HCT116 (cell line): Measurements from ENCODE around the gene LGR6. TPM values are rescaled to one million over a fixed set of nuclear protein-coding genes. Genes with fewer than 3 reads are reported as not detected.

ENCODE experiments used
- ATAC-seq: fragments of 200-7000 bp; cut with Tn5 transposase; 2 replicates; pipeline ENCODE4 v1.9.1; 2020; ENCODE audit warnings: mild to moderate bottlenecking, moderate library complexity
- BruUV-seq: library from RNA; stranded (reverse); fragments of 400-500 nt; replicated peaks from 2 replicates; lab custom pipeline; 2021; lab: Mats Ljungman, UMichigan
- CTCF ChIA-PET: fragments of 300-600 bp; sonication (Branson Sonifier 250); formaldehyde crosslinking; loops from one replicate; lab custom pipeline; 2021; ENCODE audit warnings: antibody characterized with exemption; lab: Charles Lee
- POLR2A ChIA-PET: fragments of 300-600, 350-600 bp; sonication (Branson Sonifier 250); formaldehyde crosslinking; loops from one replicate; lab custom pipeline; 2021; ENCODE audit warnings: antibody characterized with exemption; lab: Charles Lee
- RAD21 ChIA-PET, 2 experiments: fragments of 300-600 bp; sonication (Branson Sonifier 250); formaldehyde crosslinking; loops; one replicate each; lab custom pipeline; 2023; ENCODE audit warnings: low total read pairs in 2 of 2; ENCODE audit not compliant: uncharacterized antibody in 2 of 2, unreplicated experiment in 2 of 2, low non-redundant PET in 1 of 2; lab: Charles Lee
- DNase-seq: peaks from one replicate; pipeline ENCODE4 v3.0.0-alpha.2; 2010; ENCODE audit warnings: low read depth, low spot score
- H2AFZ ChIP-seq: fragments of 200-600 bp; shearing (Covaris generic), sonication (generic); 2 replicates; pipeline ENCODE4 v1.6.1; 2017; ENCODE audit warnings: low read depth, mixed run types, mixed read lengths, antibody characterized with exemption, low read length; ENCODE audit not compliant: poor library complexity, severe bottlenecking
- H3K27ac ChIP-seq: 2 replicates; pipeline ENCODE4 v1.5.1; 2012; ENCODE audit warnings: low read depth, low read length
- H3K27me3 ChIP-seq: fragments of 200-600 bp; sonication (generic); 2 replicates; pipeline ENCODE4 v1.6.1; 2016; ENCODE audit warnings: mixed run types, low read length, mixed read lengths; ENCODE audit not compliant: insufficient read depth
- H3K36me3 ChIP-seq, 2 experiments: fragments of 200-500 bp in 1 of 2; fragments of 200-600 bp in 1 of 2; sonication (Bioruptor generic) in 1 of 2; sonication (generic) in 1 of 2; 2 replicates each; pipeline versions ENCODE4 v1.5.1 to v1.6.1; 2014 to 2016; ENCODE audit warnings: low read length in 2 of 2, inconsistent platforms in 1 of 2, mixed read lengths in 1 of 2, mixed run types in 1 of 2; ENCODE audit not compliant: insufficient read depth in 2 of 2, control insufficient read depth in 1 of 2
- H3K4me1 ChIP-seq, 2 experiments: fragments of 200-600 bp in 1 of 2; sonication (generic) in 1 of 2; 2 replicates each; pipeline versions ENCODE4 v1.5.1 to v1.6.1; 2012 to 2017; ENCODE audit warnings: low read length in 2 of 2, inconsistent platforms in 1 of 2, mild to moderate bottlenecking in 1 of 2, mixed read lengths in 1 of 2, mixed run types in 1 of 2, moderate library complexity in 1 of 2; ENCODE audit not compliant: insufficient read depth in 2 of 2, control insufficient read depth in 1 of 2
- H3K4me2 ChIP-seq: fragments of 200-600 bp; sonication (generic); 2 replicates; pipeline ENCODE4 v1.6.1; 2017; ENCODE audit warnings: mixed run types, low read length, mixed read lengths
- H3K4me3 ChIP-seq, 2 experiments: fragments of 200-600 bp in 1 of 2; sonication (generic) in 1 of 2; replicated peaks in 1 of 2; 2 replicates each; pipeline ENCODE4 v1.5.1; 2011 to 2016; ENCODE audit warnings: low read length in 2 of 2, control low read depth in 1 of 2, low read depth in 1 of 2, mild to moderate bottlenecking in 1 of 2, mixed read lengths in 1 of 2, mixed run types in 1 of 2
- H3K79me2 ChIP-seq: fragments of 200-600 bp; sonication (generic); 2 replicates; pipeline ENCODE4 v1.6.1; 2017; ENCODE audit warnings: mild to moderate bottlenecking, mixed run types, low read length, moderate library complexity, mixed read lengths; ENCODE audit not compliant: insufficient read depth
- H3K9ac ChIP-seq: fragments of 200-600 bp; sonication (generic); 2 replicates; pipeline ENCODE4 v1.6.1; 2016; ENCODE audit warnings: low read length, mixed read lengths
- H3K9me2 ChIP-seq: fragments of 200-600 bp; sonication (generic), shearing (Covaris generic); 2 replicates; pipeline ENCODE4 v1.6.1; 2017; ENCODE audit warnings: mixed run types, mild to moderate bottlenecking, moderate library complexity; ENCODE audit not compliant: insufficient read depth
- H3K9me3 ChIP-seq, 2 experiments: fragments of 200-500 bp in 1 of 2; fragments of 200-600 bp in 1 of 2; sonication (Bioruptor generic) in 1 of 2; sonication (generic) in 1 of 2; 2 replicates each; pipeline ENCODE4 v1.6.1; 2014 to 2017; ENCODE audit warnings: low read length in 2 of 2, mixed read lengths in 2 of 2, inconsistent platforms in 1 of 2, low read depth in 1 of 2, mild to moderate bottlenecking in 1 of 2, mixed run types in 1 of 2, moderate library complexity in 1 of 2; ENCODE audit not compliant: control insufficient read depth in 1 of 2, insufficient read depth in 1 of 2
- H4K20me1 ChIP-seq: fragments of 200-600 bp; sonication (generic), shearing (Covaris generic); 2 replicates; pipeline ENCODE4 v1.6.1; 2017; ENCODE audit warnings: mixed run types, mild to moderate bottlenecking, moderate library complexity; ENCODE audit not compliant: insufficient read depth
- ATF3 ChIP-seq: IDR thresholded peaks from 2 replicates; pipeline ENCODE4 v1.6.1; 2012
- CBX3 ChIP-seq: IDR thresholded peaks from 2 replicates; pipeline ENCODE4 v1.6.1; 2012; ENCODE audit warnings: low read depth
- CTCF ChIP-seq, 3 experiments: fragments of 200-600 bp in 1 of 3; sonication (generic) in 1 of 3; IDR thresholded peaks in 2 of 3; conservative IDR thresholded peaks in 1 of 3; 2 replicates each; pipeline ENCODE4 v1.5.1; 2012 to 2017; ENCODE audit warnings: low read depth in 2 of 3, low read length in 2 of 3, antibody characterized with exemption in 1 of 3, borderline replicate concordance in 1 of 3, control low read depth in 1 of 3, mild to moderate bottlenecking in 1 of 3, mixed read lengths in 1 of 3, mixed run types in 1 of 3, moderate library complexity in 1 of 3; ENCODE audit not compliant: insufficient read depth in 1 of 3
- EGR1 ChIP-seq: IDR thresholded peaks from 2 replicates; pipeline ENCODE4 v1.6.1; 2012; ENCODE audit warnings: low read depth
- ZBTB33 ChIP-seq: IDR thresholded peaks from 2 replicates; pipeline ENCODE4 v1.6.1; 2011; ENCODE audit warnings: mild to moderate bottlenecking, low read length, moderate library complexity; ENCODE audit not compliant: insufficient replicate concordance; ENCODE audit errors: extremely low read depth
- ZNF274 ChIP-seq: fragments of 200-500 bp; sonication (Bioruptor generic); IDR thresholded peaks from 2 replicates; pipeline ENCODE4 v1.6.1; 2014; ENCODE audit warnings: mild to moderate bottlenecking, low read depth, low read length, inconsistent platforms
- intact Hi-C: fragments of 100-400 bp; cut with micrococcal nuclease; formaldehyde crosslinking; loops from 2 replicates; pipeline ENCODE4 v1.10.0; 2022
- total RNA-seq: library from RNA; stranded (reverse); gene quantifications from one replicate; pipeline ENCODE4 v1.2.1, GENCODE V29; 2021; ENCODE audit not compliant: unreplicated experiment

LGR6 gene
- total RNA-seq, 1 experiment from 2014 or later, result 0.20 TPM

GRCh38 chr1:202288177-202288576, 94.6 kb downstream of the LGR6 start:
- no peak overlapping the region for H2AFZ ChIP-seq
- POLR2A ChIA-PET, result no interaction called here

More at GRCh38 chr1:202288177-202288576, 94.6 kb downstream of the LGR6 start:
- H3K79me2 ChIP-seq, result no peaks in the 10 kb centered on the region
- BruUV-seq, result no TSS peak
- CTCF ChIA-PET, result no interaction called here
- intact Hi-C loops, result no loop called here
- H3K9ac ChIP-seq, result no peak overlapping the region
- H3K9me3 ChIP-seq, result no peaks in the 10 kb centered on the region; a peak in 1 of 4 replicates
- no peaks in the 10 kb centered on the region for H3K36me3 ChIP-seq
- H3K4me3 ChIP-seq, result no peak overlapping the region
- no peak for DNase-seq
- peaks cover 8 to 21% of the 10 kb centered on the region in 2 experiments for H3K4me1 ChIP-seq
- H3K27me3 ChIP-seq, result peaks cover 57% of the 10 kb centered on the region; the same call in 1 of the 2 replicates
- ATAC-seq, result no peak
- no peaks in the 10 kb centered on the region for H3K9me2 ChIP-seq
- no peaks in the 10 kb centered on the region for H4K20me1 ChIP-seq
- RAD21 ChIA-PET, result no interaction called here
- H3K27ac ChIP-seq, result no peak overlapping the region
- TF ChIP-seq CTCF (IDR thresholded peaks at IDR 0.05 in 2 of 3, conservative IDR thresholded peaks at IDR 0.05 in 1 of 3; ENCODE audit: borderline replicate concordance in 1 of 3, insufficient read depth in 1 of 3, low read depth in 2 of 3, low read length in 2 of 3) (no peak), ZNF274 (no peak), EGR1 (no peak), CBX3 (no peak), ZBTB33 (no peak), ATF3 (no peak)
- no peak overlapping the region for H3K4me2 ChIP-seq
